Measurements from ENCODE around the gene SUCLG2.

The SUCLG2 gene, protein sequence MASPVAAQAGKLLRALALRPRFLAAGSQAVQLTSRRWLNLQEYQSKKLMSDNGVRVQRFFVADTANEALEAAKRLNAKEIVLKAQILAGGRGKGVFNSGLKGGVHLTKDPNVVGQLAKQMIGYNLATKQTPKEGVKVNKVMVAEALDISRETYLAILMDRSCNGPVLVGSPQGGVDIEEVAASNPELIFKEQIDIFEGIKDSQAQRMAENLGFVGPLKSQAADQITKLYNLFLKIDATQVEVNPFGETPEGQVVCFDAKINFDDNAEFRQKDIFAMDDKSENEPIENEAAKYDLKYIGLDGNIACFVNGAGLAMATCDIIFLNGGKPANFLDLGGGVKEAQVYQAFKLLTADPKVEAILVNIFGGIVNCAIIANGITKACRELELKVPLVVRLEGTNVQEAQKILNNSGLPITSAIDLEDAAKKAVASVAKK

DNA sequence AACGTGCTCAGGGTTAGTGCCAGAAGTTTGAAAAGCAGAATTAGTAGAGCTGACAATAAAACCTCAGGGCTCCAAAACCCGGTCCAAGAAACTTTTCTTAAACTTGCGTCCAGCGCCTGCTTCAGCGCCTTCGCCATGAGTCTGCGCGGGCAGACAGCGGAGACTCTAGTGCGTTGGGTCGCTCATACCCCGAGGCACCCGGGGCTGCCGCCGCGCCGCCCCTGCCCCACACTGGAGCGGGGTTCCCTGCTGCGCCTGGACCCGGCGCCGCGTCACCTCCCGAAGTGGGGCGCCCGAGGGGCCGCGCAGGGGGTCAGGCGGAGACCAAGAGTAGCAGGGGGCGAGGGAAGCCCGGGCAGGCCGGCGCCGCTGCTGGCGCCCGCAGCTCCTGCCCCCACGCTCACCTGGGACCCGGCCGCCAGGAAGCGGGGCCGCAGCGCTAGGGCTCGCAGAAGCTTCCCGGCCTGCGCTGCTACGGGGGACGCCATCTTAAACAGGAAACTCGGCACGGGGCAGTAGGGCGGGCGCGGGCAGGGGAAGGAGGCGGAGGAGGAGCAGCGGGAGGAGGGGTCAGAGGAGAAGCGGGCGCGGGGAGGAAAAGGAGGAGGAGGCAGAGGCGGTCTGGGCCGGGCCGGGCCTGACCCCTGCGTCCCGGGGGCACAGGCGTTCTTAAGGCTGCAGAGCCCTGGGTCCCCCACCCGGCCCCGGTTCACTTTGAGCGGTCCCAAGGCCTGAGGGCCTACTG lies at the start of gene SUCLG2:
Gene SUCLG2, minus strand, starts transcription at position 514 of the 745 bp plus-strand sequence. Its CDS starts 26 bp downstream, at position 488.
- peak; percentile 9 for DNase-seq

- DNase-seq: no peak
Observed at GRCh38 chr3:67700596-67700995, 46.2 kb upstream of the SUCLG2 start.

- DNase-seq: no peak
Observed at GRCh38 chr3:67699882-67700281, 45.5 kb upstream of the SUCLG2 start.

GRCh38 chr3:67692621-67693020 lies 38.2 kb upstream of the SUCLG2 start:
- no peak for DNase-seq

- DNase-seq: no peak
Observed at GRCh38 chr3:67691926-67692325, 37.5 kb upstream of the SUCLG2 start.

- no peak for DNase-seq
Observed at GRCh38 chr3:67691207-67691606, 36.8 kb upstream of the SUCLG2 start.

DNA sequence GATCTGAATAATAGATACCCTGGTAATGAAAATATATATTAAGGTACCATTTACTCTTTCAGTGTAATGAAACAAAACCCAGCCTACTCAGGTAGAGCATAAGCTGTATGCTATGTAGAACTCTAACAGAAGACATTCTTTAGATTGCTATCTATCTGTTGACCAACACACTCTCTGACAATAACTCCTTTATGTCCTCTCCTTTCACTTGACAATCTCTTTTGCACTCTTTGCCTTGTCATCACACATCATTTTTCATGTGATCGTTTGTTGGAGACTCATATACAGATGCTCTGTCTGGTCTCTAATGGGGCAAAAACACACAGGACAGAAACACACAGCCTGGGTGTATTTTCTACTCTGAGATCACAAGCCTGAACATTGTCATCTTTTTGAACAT lies 35.4 kb upstream of the SUCLG2 start:
- no peak for DNase-seq

GRCh38 chr3:67688231-67688630 lies 33.8 kb upstream of the SUCLG2 start:
- no peak for DNase-seq

DNA sequence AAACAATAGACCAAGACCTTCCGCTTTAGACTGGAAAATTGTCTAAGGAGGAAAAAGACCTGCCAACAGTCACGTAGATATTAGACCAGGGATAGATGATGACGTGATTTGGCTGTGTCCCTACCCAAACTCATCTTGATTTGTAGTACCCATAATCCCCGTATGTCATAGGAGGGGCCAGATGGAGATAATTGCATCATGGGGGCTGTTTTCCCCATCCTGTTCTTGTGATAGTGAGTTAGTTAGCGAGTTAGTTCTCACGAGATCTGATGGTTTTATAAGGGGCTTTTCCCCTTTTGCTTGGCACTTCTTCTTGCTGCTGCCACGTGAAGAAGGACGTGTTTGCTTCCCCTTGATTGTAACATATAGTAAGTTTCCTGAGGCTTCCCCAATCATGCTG lies 31.7 kb upstream of the SUCLG2 start:
- no peak for DNase-seq

DNA sequence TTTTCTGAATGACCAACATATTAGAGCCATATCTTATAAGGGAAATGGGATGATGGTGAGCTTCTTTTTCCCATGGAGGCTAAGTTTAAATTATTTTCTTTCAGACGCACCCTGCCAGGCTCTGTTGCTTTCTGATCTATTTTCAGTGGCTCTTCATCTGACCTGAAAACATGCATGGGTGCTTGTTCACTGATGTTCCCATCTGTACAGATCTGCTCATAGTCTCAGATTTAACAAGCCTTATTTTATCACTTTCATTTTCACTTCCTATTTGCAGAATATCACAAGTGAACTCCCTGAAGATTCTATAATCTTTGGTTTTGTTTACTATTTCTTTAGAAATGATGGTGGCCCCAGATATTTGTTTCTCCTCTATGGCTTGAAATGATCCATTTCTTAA lies 31.1 kb upstream of the SUCLG2 start:
- no peak for DNase-seq

DNA sequence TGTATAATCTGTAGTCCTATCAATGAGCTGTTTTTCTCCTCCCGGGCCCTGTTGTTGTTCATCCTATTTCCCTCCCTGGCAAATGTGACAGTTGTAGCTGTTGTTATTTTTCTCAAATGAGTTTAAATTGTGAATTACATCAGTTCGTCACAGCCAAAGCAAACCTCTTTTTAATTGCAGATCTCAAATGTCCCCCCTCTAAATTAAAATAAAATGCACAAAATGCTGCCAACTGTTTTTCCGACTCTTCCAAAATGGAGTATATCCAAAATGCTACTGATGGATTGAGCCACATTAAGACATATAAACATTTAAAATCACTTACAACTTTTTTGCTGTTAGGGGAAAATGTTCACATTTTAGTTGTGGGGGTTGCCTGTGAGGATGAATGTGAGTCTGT lies 29.8 kb upstream of the SUCLG2 start:
- no peak for DNase-seq

- DNase-seq: no peak
Observed at GRCh38 chr3:67683522-67683921, 29.1 kb upstream of the SUCLG2 start.

DNA sequence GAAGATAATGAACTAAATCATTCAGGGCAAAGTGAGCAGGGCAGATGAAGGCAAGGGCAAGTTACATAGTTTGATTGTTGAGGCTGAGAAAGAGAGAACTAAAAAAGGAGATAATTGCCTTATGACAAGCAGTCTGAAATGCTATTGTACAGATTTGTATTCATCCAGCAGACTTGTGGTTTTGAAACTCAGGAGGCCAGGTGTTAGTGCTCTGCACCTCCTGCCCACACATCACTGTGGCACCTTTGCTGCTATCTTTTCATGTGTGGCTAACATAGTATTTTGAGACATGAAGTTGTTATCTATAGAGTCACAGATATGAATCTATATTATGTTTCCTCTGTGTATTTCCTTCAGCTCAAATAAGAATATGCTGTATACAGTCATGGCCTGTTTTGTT lies 24.3 kb upstream of the SUCLG2 start:
- DNase-seq: no peak

- DNase-seq: no peak
Observed at GRCh38 chr3:67674055-67674454, 19.6 kb upstream of the SUCLG2 start.

GRCh38 chr3:67662733-67663132 lies 8.3 kb upstream of the SUCLG2 start:
- DNase-seq: no peak

- DNase-seq: no peak
Observed at GRCh38 chr3:67661089-67661488, 6.7 kb upstream of the SUCLG2 start.

DNA sequence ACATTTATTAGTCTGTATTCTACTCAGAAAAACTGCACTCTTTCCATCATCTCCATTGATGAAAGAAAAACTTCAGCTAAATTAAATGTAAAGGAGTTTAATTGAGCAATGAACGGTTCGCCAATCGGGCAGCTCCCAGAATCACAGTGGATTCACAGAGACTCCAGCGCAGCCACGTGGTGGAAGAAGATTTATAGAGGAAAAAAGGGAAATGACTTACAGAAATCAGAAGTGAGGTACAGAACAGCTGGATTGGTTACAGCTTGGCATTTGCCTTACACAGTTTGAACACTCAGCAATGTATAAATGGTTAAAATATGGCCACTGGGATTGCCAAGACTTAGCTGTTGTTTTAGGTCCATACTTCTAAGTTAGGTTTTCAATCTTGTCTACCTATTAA lies 2.8 kb upstream of the SUCLG2 start:
- DNase-seq: no peak

- no peak for DNase-seq
Observed at GRCh38 chr3:67656614-67657013, 2.2 kb upstream of the SUCLG2 start.

- no peak for DNase-seq
Observed at GRCh38 chr3:67655364-67656121, 1.1 kb upstream of the SUCLG2 start.

GRCh38 chr3:67654844-67655177 lies 399 bp upstream of the SUCLG2 start:
- peak; percentile 9 for DNase-seq

GRCh38 chr3:67653425-67654098 lies 850 bp downstream of the SUCLG2 start:
- DNase-seq: no peak

DNA sequence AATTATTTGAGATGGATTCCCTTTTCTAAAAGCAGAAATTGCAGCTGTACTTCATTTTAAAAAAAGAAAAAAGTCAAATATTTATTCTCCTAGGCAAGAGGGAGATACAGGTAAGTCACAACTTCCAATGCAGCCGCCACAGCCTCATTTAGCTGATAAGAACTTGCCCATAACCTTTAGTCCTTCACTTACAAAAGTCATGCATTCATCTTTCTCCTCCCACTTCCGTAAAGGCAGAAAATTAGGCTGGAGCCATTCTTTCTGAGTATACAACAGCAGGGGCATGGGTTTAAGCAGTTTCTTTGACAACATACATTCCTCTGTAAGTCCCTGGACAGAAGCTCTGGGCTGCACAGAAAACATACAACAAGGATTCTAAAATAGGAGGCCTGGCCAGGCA lies 4.3 kb downstream of the SUCLG2 start:
- DNase-seq: no peak

GRCh38 chr3:67649681-67650080 lies 4.7 kb downstream of the SUCLG2 start:
- DNase-seq: no peak
